GM06990 (cell line): ENCODE results near the gene FXYD6.

ENCODE experiments used
- DNase-seq: peaks from one replicate; pipeline ENCODE4 v3.0.0-alpha.2; 2011; ENCODE audit not compliant: insufficient read length; ENCODE audit errors: extremely low read depth
- H3K27me3 ChIP-seq: replicated peaks from 2 replicates; pipeline ENCODE4 v1.6.0; 2011; ENCODE audit warnings: low read length; ENCODE audit not compliant: control insufficient read depth, insufficient read depth
- H3K36me3 ChIP-seq: 2 replicates; pipeline ENCODE4 v1.5.1; 2011; ENCODE audit warnings: low read length; ENCODE audit not compliant: control insufficient read depth, insufficient read depth
- H3K4me3 ChIP-seq: replicated peaks from 2 replicates; pipeline ENCODE4 v1.5.1; 2011; ENCODE audit warnings: low read depth, mild to moderate bottlenecking, control low read depth, low read length
- TF ChIP-seq, protein P1 (sequence below): IDR thresholded peaks from 2 replicates; pipeline ENCODE4 v1.5.1; 2011; ENCODE audit warnings: low read length, control low read depth, mild to moderate bottlenecking, inconsistent platforms; ENCODE audit not compliant: insufficient read depth, poor library complexity, severe bottlenecking

The FXYD6 gene

DNA sequence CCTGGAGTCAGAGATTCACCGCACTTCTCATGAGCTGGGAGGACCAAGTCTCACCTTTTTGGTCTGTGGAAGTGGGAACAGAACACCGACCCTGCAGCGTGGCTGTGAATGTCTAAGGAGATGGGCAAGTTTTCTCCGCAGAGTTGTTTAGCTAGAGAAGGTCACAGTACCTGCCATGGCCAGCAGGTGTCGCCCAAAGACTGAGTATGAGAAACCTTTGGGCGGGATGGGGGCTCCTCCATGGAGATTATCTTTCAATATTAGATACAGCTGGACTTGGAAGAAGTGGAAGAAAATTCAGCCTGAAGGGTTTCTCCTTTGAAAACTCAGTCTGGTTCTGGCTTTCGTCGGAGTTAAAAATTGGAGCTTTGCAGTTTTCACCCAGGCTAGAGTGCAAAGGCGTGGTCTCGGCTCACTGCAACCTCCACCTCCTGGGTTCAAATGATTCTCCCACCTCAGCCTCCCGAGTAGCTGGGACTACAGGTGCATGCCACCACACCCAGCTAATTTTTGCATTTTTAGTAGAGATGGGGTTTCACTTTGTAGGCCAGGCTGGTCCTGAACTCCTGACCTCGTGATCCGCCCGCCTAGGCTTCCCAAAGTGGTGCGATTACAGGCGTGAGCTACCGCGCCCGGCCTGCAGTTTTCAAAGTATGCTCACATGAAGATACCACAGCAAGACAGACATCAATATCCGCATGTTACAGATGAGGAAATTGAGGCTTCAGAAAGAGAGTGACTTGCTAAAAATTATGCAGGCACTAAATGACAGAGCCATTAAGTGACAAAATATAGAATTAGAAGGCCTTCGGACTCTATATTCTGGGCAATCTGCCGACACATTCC is 68.8 kb downstream of the FXYD6 start:
- TF ChIP-seq, protein P1, sequence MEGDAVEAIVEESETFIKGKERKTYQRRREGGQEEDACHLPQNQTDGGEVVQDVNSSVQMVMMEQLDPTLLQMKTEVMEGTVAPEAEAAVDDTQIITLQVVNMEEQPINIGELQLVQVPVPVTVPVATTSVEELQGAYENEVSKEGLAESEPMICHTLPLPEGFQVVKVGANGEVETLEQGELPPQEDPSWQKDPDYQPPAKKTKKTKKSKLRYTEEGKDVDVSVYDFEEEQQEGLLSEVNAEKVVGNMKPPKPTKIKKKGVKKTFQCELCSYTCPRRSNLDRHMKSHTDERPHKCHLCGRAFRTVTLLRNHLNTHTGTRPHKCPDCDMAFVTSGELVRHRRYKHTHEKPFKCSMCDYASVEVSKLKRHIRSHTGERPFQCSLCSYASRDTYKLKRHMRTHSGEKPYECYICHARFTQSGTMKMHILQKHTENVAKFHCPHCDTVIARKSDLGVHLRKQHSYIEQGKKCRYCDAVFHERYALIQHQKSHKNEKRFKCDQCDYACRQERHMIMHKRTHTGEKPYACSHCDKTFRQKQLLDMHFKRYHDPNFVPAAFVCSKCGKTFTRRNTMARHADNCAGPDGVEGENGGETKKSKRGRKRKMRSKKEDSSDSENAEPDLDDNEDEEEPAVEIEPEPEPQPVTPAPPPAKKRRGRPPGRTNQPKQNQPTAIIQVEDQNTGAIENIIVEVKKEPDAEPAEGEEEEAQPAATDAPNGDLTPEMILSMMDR, result peak; percentile 91
- no peak for DNase-seq
- Histone ChIP-seq H3K36me3 (no peaks in the 10 kb centered on the region), H3K4me3 (no peak overlapping the region), H3K27me3 (no peaks in the 10 kb centered on the region; the same call in 1 of the 2 replicates)

DNA sequence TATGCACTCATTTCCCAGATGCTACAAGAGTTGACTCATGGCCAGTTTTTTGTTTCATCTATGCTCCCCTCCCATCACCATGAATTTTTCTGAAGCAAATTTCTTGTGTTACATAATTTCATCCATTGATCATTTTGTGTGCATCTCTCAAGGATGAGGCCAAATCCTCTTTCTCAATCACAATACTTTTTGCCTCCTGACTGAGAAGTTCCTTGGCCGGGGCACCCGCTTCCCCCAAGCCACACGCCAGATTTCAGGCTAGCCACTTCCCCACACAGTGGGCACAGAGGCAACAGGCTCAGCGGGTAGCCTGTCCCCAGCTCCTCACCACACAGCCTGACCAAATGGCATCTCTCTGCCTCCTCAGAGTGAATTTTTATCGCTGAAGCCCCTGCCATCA is 69.6 kb downstream of the FXYD6 start:
- Histone ChIP-seq H3K36me3 (no peaks in the 10 kb centered on the region), H3K27me3 (no peaks in the 10 kb centered on the region; the same call in 1 of the 2 replicates), H3K4me3 (no peak overlapping the region)
- TF ChIP-seq, protein P1, result no peak
- no peak for DNase-seq

DNA sequence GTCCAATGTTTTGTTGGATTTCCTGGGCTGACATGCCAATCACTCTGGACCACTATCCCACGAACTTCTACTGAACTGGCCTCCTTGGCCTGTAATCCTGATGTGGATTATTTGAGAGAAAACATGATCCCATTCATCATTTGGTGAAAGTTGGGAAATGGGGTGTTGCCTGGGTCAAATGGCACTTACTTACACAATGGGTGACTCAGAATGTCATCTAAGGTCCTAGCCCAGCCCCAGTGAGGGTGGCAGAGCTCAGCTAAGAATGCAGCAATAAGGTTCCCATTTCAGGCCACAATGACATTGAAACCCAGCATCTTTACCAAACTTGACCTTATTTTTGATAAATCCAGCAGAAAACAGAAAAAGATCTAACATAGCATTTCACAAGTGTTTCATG is 71.4 kb downstream of the FXYD6 start:
- H3K27me3 ChIP-seq, result no peaks in the 10 kb centered on the region; the same call in 1 of the 2 replicates
- no peak overlapping the region for H3K4me3 ChIP-seq
- TF ChIP-seq, protein P1, result no peak
- H3K36me3 ChIP-seq, result no peaks in the 10 kb centered on the region
- DNase-seq, result no peak

DNA sequence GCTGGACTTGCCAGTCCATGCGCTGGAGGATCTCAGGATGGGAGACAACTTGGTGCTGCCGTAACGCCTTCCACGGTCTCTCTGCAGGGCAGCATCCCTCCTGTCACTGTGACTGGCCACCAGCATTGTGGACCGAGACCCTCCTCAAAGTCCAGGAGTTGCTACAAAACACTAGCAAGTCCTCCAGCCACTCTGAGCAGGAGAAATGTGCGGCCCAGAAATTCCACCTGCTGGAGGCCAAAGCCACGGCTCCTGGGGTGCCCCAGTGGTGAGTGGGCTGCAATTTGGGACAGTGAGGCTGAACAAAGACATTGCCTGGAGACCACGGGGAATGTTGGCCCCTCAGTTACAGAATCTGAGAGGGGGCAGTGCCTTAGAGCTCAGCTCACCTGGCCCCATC is 72.6 kb downstream of the FXYD6 start:
- Histone ChIP-seq H3K36me3 (no peaks in the 10 kb centered on the region), H3K4me3 (no peak overlapping the region), H3K27me3 (no peaks in the 10 kb centered on the region; the same call in 1 of the 2 replicates)
- TF ChIP-seq, protein P1, result no peak
- DNase-seq, result no peak

DNA sequence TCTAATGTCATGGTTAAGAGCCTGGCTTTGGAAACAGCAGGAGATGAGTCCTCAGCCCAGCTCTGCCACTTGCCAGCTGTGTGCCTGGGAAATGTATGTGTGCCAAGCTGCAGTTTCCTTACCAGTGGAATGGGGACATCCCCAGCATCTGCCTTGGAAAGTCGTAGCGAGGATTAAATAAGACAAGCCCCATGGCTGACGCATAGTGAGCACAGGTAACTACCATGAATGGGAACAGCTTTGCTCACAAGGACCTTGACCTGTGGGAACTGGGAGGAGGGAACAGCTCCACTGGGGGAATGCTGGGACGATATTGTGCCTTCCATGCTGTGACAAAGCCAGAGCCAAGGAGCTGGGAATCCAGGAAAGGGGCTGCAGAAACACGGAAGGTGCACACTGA is 76.8 kb downstream of the FXYD6 start:
- DNase-seq, result no peak
- Histone ChIP-seq H3K27me3 (peaks cover 2% of the 10 kb centered on the region), H3K36me3 (no peaks in the 10 kb centered on the region), H3K4me3 (no peak overlapping the region)
- TF ChIP-seq, protein P1, result no peak
